GM12892 (cell line): Measurements from ENCODE around the gene ZDHHC24.

Source experiments
- POLR2A ChIP-seq: IDR thresholded peaks from 2 replicates; pipeline ENCODE4 v1.6.1; 2011; ENCODE audit warnings: low read depth, low read length, control low read depth
- POLR2AphosphoS5 ChIP-seq: IDR thresholded peaks from 2 replicates; pipeline ENCODE4 v1.6.1; 2011; ENCODE audit warnings: low read depth, low read length, control low read depth
- TAF1 ChIP-seq: IDR thresholded peaks from 2 replicates; pipeline ENCODE4 v1.6.1; 2011; ENCODE audit warnings: low read depth, mild to moderate bottlenecking, control low read depth, low read length, borderline replicate concordance

GRCh38 chr11:66567787-66568123 is 21.9 kb upstream of the ZDHHC24 start:
- no peak for TF ChIP-seq POLR2A
- no peak for TF ChIP-seq POLR2AphosphoS5
- no peak for TF ChIP-seq TAF1
